ENCODE measurements around the gene RBBP5. TPM values are rescaled to one million over a fixed set of nuclear protein-coding genes. Genes with fewer than 3 reads are reported as not detected.

RBBP5 gene
- total RNA-seq, 1 donor from 2014 or later = 10.6 TPM

- DNase-seq (ENCODE audit: low read depth) = no peak
- H3K4me3 ChIP-seq (ENCODE audit: low read depth, low read length) = no peak overlapping the region
- TF ChIP-seq CTCF (conservative IDR thresholded peaks at IDR 0.05; ENCODE audit: low read depth, low read length) = no peak
Measured at GRCh38 chr1:205129447-205130029, 7.8 kb upstream of the RBBP5 start.

- DNase-seq (ENCODE audit: low read depth) = no peak
Measured at GRCh38 chr1:205128050-205128449, 6.3 kb upstream of the RBBP5 start.

GRCh38 chr1:205127646-205128045, 5.9 kb upstream of the RBBP5 start:
- DNase-seq (ENCODE audit: low read depth) = no peak
- no peak for TF ChIP-seq CTCF (conservative IDR thresholded peaks at IDR 0.05; ENCODE audit: low read depth, low read length)
- no peak overlapping the region for H3K4me3 ChIP-seq (ENCODE audit: low read depth, low read length)

More at GRCh38 chr1:205128050-205128449, 6.3 kb upstream of the RBBP5 start:
- no peak for TF ChIP-seq CTCF (conservative IDR thresholded peaks at IDR 0.05; ENCODE audit: low read depth, low read length)
- no peak overlapping the region for H3K4me3 ChIP-seq (ENCODE audit: low read depth, low read length)

- no peak overlapping the region for H3K4me3 ChIP-seq (ENCODE audit: low read depth, low read length)
- no peak for DNase-seq (ENCODE audit: low read depth)
- no peak for TF ChIP-seq CTCF (conservative IDR thresholded peaks at IDR 0.05; ENCODE audit: low read depth, low read length)
Measured at GRCh38 chr1:205124726-205125125, 2.9 kb upstream of the RBBP5 start.

- no peak for TF ChIP-seq CTCF (conservative IDR thresholded peaks at IDR 0.05; ENCODE audit: low read depth, low read length)
- H3K4me3 ChIP-seq (ENCODE audit: low read depth, low read length) = peak overlapping the region; percentile 93
- no peak for DNase-seq (ENCODE audit: low read depth)
Measured at GRCh38 chr1:205122489-205122882, 708 bp upstream of the RBBP5 start.

GRCh38 chr1:205118752-205119151, 3.0 kb downstream of the RBBP5 start:
- no peak for TF ChIP-seq CTCF (conservative IDR thresholded peaks at IDR 0.05; ENCODE audit: low read depth, low read length)
- H3K4me3 ChIP-seq (ENCODE audit: low read depth, low read length) = no peak overlapping the region
- DNase-seq (ENCODE audit: low read depth) = no peak

- TF ChIP-seq CTCF (conservative IDR thresholded peaks at IDR 0.05; ENCODE audit: low read depth, low read length) = no peak
Measured at GRCh38 chr1:205111354-205111753, 10.4 kb downstream of the RBBP5 start.

More at GRCh38 chr1:205111354-205111753, 10.4 kb downstream of the RBBP5 start:
- H3K4me3 ChIP-seq (ENCODE audit: low read depth, low read length) = no peak overlapping the region
- DNase-seq (ENCODE audit: low read depth) = no peak

Data from epithelial cell of proximal tubule (primary cell).